NCI-H446 treated with DMSO at 0.1 percent for 48 hours (cell line): ENCODE data around the gene ATAD3C.
"Not testable (repeated sequence)": the region's sequence is repeated elsewhere in the genome, so short reads cannot be mapped to it uniquely, and the experiment has no call there.

ENCODE experiments used
- DNase-seq: peaks from one replicate; lab custom pipeline; 2025; lab: John Stamatoyannopoulos, UW

Gene ATAD3C

DNA sequence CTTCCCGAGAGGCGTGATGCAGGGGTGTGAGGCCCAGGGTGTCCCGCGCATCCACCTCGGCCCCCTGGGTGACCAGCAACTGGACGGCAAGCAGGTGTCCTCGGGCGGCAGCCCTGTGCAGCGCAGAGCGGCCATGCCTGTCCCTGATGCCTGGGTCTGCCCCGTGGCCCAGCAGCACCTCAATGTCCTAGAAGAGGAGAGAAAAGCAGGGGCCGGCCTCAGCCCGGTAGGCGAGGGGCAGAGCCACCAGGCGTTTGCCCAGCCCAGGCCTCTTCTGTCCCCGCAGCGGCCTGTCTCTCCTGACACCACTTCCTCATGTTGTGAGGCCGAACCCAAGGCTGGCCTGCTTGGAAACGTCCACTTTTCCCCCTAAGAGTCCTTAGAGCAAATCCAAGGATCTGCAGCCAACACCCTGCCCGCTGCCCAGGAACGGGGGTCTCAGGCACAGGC lies 30.1 kb upstream of the ATAD3C start:
- DNase-seq = no peak

DNA sequence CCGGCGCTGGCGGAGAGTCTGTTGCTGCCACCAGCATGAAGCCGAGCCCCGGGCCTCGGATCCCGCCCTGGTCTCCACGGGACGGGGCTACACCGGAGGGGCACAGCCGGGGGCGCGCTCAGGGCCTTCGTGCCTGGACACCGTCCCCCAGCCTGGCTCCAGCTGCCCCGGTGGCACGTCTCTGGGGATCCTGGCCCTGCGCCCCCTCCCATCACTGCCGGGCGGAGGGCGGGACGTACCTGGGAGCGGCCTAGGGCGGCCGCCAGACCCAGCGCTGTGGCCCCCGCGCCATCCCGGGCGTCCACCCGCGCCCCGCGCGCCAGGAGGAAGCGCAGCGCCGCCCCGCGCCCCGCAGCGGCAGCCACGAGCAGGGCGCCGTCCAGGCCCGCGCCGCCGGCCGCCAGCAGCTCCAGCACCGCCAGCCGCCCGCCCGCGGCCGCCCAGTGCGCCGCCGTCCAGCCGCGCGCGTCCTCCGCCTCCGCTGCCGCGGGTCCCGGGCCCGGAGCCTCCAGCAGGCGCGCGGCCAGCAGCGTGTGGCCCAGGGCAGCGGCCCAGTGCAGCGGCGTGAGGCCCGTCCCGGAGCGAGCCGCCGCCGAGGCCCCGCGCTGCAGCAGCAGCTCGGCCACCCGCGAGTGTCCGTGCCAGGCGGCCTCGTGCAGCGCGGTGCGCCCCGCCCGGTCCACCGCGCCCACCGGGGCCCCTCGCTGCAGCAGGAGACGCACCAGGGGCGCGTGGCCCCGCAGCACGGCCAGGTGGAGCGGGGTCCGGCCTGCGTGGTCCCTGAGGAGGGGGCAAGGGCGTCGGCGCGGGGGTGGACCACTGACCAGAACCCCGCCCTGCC lies 29.5 kb upstream of the ATAD3C start:
- DNase-seq = no peak

DNA sequence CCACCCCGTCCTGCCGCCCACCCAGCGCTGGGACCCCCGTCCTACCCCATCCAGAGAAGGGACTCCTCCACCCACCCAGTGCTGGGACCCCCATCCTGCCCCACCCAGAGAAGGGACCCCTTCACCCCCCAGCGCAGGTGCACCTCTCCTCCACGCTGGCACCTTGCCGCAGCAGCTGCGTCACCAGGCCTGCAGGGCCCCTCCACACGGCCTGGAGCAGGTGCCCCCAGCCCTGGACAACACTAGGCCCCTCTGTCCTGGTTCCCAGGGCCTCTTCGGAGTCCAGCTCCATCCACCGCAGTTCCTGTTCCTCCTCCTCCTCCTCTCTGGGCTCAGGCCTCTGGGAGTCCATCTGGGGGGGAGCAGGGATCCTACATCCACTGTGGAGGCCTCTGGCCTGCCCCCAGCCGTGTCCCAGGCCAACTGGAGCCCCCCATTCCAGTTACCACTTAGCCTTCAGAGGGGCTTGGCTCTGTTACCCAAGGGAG lies 28.8 kb upstream of the ATAD3C start:
- no peak for DNase-seq

DNA sequence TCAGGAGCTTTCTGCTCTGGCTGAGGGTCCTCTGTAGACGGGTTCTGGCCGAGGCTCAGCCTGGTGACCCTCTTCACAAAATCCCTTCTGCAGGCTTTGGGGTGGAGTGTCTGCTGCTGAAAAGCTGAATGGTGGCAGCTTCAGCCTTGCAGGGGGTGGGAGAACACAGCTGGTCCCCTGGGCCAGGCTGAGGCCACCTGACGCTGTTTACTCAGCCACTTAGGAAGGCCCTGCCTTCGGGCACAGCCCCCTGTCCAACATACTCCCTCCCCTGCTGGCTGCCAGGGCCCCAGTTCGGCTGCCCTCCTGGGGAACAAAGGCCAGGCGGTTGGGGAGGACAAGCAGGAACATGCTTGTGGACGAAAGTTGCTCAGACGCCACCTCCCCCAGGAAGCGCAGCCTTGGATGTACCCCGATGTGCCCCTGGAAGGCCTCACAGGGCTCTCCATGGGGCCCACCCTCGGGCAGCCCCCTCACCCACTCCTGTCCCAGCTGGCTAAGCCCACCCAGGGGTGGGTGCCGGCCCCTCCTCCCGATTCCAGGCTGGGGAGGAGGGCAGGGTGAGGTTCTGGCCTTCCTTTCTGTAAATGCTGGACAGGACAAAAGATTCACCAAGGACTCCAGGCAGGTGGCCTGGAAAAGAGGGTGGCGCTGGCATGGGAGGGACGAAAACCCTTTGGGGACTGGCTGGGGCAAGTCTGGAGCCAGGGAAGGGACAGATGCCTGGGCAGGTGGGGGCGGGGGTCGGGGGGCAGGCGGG lies 28.2 kb upstream of the ATAD3C start, which contains the start of gene ANKRD65:
Gene ANKRD65, minus strand, starts transcription at position 130 of the 760 bp plus-strand sequence. CDS start 271 bp downstream, outside the sequence.
- DNase-seq = no peak

DNA sequence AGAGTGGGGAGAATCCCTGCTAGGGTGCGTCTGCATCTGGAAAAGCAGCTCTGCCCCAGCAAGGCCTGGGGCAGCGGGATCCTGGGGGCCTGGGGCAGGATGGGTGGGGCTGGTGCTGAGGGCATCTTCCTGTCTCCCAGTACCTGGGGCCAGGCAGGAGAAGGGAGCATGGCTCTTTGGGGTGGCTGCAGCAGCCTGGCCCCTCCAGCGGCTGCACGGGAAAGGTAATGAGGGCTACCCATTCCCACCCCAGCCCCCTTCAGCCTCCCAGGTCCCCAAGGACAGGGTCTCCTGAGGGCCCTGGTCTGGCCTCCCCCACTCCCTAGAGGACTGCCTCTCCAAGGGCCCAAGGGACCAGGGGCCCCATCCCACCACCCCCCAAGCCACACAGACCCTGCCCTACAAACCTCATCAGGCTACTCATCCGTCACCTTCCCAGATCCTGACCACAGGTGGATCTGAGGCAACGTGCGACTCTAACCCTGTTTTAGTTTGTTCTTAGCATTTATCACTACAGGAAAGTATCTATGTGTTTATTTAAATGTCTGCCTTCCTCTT lies 27.5 kb upstream of the ATAD3C start:
- DNase-seq = no peak

DNA sequence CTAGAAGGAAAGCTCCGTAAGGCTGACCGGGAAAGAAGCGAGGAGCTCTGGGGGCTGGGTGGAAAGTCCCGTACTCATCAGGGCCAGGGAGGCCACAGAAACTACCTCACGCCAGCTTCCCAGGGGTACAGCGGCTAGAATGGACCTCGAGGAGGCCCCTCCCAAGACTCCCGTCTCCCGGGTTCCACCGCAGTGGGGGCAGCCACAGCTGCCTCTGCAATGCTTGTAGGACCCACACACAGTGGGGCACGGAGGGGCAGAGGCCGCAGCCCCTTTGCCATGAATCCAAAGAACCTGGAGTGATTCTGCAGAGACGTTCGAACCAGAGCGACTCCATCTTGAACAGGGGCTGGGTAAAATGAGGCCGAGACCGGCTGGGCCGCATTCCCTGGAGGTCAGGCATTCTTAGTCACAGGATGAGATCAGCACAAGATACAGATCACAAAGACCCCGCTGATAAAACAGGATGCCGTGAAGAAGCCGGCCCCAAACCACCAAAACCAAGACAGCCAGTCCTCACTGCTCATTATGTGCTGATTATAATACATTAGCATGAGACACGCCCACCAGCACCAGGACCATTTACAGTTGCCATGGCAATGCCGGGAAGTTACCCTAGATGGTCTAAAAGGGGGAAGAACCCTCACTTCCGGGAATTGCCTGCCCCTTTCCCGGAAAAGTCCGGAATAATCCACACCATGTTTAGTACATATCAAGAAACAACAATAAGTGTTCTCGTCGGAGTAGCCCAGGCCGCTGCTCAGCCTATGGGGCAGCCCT lies 26.8 kb upstream of the ATAD3C start:
- DNase-seq = no peak

DNA sequence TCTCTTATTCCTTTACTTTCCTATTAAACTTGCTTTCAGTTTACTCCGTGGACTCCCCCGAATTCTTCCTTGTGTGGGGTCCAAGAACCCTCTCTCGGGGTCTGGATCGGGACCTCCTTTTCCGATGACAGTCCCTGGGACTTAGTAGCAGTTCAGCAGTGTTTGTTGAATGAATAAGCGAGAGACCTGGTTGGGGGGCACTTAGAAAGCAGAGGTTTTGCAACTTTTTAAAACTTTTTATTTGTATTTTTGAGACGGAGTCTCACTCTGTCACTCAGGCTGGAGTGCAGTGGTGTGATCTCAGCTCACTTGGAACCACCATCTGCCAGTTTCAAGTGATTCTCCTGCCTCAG lies 26.3 kb upstream of the ATAD3C start:
- DNase-seq = no peak

DNA sequence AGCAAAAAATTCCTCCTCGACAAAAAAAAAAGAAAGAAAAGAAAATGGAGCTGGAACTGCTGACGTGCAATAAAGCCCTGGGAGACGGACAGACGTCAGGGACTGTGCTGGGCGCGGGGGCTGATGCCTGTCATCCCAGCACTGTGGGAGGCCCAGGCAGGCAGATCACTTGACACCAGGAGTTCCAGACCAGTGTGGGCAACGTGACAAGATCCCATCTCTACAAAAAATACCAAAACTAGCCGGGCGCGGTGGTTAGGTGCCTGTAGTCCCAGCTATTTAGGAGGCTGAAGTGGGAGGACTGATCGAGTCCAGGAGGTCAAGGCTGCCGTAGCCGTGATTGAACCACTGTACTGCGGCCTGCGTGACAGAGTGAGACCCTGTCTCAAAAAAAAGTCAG lies 24.8 kb upstream of the ATAD3C start:
- DNase-seq = no peak

DNA sequence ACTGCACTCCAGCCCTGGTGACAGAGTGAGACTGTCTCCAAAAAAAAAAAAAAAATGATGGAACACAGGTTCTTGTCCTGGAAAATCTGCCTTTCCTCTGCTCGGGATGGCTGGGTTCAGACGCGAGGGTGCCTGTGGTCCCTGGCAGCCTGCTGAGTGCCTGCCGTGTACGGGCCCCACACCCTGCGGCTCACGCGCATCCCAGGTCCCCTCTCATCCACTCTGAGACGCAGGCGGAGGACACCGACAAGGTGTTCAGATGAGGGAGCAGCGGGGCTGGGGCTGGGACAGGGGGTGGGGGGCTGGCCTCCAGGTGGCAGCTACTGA lies 24.1 kb upstream of the ATAD3C start:
- DNase-seq = no peak

DNA sequence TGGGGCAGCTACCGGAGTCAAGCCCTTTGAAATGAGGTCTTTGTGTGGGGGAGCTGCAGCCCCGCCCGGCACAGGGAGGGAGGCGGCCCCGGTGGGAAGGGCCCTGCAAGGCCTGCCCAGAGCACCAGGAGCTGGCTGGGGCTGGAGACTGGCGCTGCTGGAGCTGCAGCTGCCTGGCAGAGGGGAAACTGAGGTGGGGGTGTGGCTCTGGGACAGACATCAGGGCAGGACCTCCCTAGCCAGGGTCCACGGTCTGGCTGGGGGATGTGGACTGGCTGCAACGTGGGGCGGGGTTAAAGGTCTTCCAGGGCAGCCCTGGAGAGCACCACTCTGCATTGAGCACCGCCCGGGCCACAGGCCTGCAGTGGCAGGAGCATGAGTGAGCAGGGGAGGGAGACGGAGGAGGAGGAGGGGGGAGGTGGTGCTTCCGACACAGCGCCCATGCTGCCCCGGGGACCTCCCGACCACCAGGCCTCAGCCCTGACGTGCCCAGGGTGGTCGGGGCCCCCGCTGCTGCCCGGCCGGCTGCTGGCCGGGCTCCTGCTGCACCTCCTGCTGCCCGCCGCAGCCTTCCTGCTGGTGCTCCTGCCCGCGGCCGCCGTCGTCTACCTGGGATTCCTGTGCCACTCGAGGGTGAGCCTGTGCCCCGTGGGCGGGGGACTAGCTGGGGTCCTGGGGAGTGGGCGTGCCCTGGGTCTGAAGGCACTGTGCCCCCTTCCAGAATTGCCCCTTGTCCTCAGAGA lies 23.6 kb upstream of the ATAD3C start:
- no peak for DNase-seq

DNA sequence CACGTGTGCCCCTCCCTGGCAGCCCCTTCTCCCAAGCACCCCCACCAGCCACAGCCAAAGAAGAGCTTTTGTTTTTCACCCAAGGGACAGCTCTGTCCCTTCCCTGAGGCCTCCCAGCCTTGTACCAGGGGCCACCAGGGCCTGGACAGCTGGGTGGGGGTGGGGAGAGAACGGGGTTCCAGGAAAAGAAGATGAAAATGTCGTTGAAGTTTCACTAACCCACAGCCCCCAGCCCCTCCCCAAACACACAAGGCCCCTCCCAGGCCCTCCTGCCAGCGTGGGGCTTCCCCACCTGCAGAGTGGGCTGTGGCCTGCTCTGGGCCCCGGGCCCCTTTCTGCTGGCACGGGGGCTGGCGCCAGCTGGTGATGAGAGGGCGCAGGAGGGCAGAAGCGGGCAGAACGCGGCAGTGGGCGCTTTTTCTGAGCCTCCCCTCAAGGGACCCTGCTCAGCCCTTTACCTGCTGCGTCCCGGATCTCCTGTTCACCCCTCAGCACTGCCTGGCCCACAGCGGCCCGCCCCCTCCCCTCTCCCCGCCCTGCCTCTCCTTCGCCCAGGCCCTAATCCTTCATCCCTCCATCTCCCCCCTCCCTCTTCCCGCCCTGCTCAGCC lies 22.9 kb upstream of the ATAD3C start:
- no peak for DNase-seq

DNA sequence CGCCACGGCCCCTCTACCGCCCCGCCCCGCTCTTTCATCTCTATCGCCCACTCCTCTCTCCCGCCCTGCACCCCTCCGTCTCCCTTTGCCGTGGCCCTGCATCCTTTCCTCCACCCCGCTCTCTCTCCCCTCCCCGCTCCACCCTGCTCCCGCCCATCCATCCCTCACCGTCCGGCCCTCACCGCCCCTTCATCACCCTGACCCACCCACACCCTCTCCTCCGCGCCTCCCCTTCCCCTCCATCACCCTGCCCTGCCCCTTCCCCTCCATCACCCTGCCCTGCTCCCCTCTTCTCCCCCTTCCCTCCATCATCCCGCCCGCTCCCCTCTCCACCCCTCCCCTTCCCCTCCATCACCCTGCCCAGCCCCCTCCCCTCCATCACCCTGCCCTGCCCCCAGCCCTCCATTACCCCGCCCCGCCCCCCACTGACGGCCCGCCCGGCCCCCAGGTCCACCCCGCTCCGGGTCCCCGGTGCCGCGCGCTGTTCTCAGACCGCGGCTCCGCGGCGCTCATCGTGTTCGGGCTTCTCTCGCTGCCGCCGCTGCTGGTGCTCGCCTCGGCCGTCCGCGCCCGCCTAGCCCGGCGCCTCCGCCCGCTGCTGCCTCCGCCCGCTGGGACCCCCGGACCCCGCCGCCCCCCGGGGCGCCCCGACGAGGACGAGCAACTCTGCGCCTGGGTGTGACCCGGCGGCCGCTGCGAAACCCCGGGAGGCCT lies 22.2 kb upstream of the ATAD3C start:
- no peak for DNase-seq

DNA sequence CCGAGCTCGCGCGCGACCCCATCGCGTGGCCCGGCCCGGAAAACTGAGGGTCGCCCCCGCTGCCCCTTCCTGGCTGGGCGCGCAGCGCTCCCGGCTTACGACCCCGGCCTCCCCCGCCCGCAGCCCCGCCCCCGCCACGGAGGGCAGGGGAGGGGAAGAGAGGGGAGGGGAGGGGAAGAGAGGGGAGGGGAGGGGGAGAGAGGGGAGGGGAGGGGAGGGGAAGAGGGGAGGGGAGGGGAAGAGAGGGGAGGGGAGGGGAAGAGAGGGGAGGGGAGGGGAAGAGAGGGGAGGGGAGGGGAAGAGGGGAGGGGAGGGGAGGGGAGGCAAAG lies 21.7 kb upstream of the ATAD3C start:
- DNase-seq = no peak

DNA sequence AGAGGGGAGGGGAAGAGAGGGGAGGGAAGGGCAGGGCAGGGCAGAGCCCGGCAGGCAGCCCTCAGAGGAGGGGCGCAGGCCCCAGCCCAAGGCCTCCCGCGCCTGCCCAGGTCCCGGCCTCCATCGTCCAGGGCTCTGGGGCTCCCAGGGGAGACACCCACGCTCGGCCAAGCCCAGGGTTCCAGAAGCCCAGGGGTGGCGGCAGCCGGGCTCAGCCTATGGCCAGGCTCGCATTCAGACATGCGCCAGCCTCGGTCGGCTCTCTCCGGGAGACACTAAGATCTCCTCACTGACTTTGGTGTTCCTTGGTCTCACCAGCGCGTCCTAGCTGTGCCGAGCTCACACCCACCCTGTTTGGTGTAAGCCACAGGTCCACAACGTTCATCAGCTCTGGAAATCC lies 21.3 kb upstream of the ATAD3C start:
- no peak for DNase-seq

DNA sequence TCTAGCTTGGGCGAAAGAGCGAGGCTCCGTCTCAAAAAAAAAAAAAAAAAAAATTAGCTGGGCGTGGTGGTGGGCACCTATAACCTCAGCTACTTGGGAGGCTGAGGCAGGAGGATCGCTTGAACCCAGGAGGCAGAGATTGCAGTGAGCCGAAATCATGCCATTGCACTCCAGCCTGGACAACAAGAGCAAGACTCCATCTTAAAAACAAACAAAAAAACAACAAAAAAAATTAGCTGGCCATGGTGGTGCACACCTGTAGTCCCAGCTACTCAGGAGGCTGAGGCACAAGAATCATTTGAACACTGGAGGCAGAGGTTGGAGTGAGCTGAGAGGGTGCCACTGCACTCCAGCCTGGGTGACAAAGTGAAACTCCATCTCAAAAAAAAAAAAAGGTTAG lies 20.5 kb upstream of the ATAD3C start:
- DNase-seq = not testable (repeated sequence)

DNA sequence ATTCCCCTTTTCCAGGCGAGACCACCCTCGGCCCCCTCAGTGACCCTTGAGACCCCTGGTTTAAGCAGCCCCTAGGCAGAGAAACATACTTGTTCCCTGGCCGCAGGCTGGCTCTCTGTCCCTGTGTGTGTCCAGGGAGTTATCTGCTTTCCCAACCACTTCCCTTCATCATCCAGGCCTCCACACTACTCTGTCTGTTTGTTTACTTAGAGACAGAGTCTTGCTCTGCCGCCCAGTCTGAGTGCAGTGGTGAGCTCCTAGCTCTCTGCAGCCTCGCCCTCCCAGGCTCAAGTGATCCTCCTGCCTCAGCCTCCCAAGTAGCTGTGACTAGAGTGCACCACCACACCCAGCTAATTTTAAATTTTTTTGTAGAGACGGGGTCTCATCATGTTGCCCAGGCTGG lies 19.8 kb upstream of the ATAD3C start:
- DNase-seq = no peak

DNA sequence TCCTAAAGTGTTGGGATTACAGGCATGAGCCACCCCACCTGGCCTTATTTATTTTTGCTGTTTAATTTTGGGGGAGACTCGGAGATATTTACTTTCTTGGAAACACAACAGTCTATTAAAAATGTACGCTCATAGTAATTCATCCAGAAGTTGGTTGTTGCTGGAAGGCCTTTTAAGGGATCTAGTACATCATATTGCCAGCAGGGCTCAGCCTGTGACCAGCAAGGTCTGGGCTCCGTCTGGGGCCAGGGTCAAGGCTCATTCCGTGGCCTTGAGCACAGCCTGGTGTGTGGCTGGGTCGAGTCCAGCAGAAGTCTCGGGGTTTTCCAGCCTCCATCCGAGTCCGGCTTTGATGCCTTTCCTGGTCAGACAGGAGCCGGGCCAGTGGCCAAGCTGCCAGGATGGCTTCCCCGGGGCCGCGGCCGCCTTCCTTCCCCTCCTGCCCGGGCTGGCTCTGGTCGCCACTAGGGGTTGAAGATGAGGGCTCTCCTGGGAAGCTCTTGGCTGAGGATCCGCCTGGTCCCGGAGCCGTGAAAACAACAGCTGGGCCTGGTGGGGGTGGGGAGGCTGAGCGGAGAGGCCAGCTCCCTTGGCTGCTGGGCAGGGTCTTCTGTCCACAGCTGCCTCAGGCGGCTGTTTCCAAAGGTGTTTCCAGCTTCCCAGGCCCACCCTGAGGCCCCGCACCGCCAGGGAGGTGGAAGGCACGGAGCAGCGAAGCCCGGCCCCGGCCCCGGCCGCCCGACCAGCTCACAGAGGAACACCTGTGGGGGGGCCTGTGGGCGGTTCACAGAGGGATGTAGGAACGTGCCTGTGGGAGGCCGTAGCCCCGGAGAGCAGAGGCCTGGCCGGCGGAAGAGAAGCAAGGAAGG lies 19.1 kb upstream of the ATAD3C start:
- DNase-seq = peak; percentile 66

DNA sequence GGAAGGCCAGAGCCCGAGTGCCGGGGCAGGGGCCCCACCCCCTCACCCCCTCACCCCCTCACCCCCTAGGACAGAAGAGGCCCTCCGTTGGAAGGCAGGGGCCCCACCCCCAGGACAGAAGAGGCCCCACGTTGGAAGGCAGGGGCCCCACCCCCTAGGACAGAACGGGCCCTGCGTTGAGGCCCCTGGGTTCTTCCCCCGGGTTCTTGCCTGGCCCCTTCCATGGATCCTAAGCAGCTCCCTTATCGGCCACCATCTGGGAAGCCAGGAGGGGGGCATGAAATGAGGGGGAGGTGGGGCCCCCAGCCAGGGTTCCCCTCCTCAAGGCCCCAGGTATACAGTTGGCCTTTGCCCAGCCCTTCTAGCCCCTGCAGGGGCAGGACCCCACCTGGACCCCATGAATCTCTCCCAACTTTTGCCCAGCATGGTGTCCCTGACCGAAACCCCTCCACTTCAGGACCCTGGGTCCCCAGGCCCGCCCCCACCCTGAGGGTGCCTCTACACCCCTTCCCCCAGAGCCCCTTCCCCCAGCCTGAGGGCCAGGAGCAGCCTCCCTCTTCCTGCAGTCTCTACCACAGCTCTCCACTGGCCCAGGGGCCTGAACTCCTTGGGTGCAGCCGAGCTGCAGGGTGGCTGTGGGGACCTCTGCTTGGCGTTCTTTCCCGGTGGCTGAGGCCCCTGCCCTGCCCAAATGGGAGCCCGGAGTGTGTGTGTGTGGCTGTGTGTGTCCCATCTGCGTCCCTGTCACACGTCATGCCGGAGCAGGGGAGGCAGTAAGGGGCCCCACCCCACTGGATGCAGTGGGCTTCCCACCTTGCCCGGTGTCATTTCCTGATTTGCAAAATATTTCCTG lies 18.3 kb upstream of the ATAD3C start:
- DNase-seq = no peak

DNA sequence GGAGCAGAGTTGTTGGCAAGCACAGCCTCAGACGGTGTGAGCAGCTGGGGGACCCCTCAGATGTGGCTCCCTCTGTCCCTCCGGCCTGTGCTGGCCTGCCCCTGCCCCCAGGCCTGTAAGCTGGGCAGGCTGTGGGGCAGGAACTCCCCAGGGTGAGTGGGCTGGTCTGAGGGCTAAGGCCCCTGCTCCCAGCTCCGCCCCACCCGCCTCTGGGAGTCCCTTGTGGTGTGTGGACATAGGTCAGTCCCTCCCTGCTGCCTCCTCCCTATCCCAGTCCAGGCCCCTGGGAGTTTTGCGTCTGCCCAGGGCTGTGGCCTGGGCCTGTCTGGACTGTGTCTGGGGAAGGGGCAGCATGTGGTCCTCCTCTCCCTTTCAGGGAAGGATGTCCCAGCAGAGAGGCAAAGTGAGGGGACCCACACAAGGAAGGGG lies 17.6 kb upstream of the ATAD3C start:
- no peak for DNase-seq
